Measurements from ENCODE around the gene DYNLL1.

DNA sequence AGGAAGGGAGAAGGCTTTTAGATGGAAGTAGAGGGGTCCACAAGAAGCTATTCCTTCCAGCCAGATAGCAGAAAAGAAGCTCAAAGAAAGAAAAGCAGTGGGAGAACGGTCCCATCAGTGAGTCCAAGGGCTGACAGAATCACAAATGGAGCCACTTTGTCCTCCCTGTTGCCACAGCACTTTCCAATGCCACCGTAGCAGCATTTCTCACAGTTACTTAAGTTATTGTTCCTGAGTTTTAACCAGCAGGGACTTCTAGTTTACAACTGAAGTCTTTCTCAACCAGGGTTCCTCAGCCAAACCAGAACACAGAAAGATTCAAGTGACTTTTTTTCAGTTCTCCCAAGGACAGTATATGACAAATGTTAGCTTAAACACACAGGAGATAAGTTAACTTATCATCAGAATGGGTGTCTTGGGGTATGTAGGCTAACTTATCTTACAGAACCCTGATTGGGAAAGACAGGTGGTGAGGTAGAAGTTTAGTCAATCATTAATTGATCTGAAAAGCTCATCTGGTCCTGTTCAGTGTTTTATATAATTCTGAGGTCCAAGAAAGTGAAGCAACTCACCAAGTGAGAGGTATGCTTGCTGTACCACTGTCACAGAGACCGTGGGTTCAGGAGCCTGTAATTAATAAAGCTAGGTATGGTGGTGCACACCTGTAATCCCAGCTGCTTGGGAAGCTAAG is 42.7 kb upstream of the DYNLL1 start:
- no peak for TF ChIP-seq EZH2 (IDR thresholded peaks at IDR 0.05; ENCODE audit: borderline replicate concordance, low read depth, low read length, poor library complexity, severe bottlenecking)
- no peak for TF ChIP-seq CTCF (conservative IDR thresholded peaks at IDR 0.05; ENCODE audit: low read depth, low read length)
